ENCODE measurements around the gene GALNT6. TPM values are rescaled to one million over a fixed set of nuclear protein-coding genes. Genes with fewer than 3 reads are reported as not detected.

The GALNT6 gene
- total and polyA plus RNA-seq, 11 donors, result 0.08 to 8.0 (median 0.77) TPM

DNA sequence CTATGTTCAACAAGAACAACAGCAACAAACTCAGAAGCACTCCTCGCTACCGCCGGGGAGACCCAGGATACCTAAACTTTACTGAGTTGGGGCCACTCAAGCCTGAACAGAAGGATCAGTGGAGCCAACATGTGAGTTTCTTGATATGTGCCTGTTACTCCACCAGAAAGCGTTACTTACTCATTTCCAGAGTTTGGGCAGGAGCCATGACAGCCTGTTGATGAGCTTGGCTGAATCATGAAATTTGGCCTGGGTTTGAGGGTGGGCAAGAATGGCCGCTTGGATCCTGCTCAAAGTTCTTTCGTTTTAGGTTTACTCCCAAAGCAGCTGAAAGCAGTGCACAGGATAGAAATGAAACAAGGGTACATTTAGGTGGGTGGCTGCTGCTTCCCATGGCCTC, 12.0 kb upstream of the GALNT6 start:
- Histone ChIP-seq H3K9me3 (no peaks in the 10 kb centered on the region), H3K27me3 (peaks cover 0 to 5% (median 0%) of the 10 kb centered on the region in 9 donors), H3K27ac (no peak overlapping the region), H3K4me3 (no peak overlapping the region), H3K36me3 (no peaks in the 10 kb centered on the region), H3K4me1 (peaks cover 0 to 4% (median 0%) of the 10 kb centered on the region in 12 donors)
- ATAC-seq, result no peak
- no peak for TF ChIP-seq POLR2A (IDR thresholded peaks at IDR 0.05)
- TF ChIP-seq, protein P1, sequence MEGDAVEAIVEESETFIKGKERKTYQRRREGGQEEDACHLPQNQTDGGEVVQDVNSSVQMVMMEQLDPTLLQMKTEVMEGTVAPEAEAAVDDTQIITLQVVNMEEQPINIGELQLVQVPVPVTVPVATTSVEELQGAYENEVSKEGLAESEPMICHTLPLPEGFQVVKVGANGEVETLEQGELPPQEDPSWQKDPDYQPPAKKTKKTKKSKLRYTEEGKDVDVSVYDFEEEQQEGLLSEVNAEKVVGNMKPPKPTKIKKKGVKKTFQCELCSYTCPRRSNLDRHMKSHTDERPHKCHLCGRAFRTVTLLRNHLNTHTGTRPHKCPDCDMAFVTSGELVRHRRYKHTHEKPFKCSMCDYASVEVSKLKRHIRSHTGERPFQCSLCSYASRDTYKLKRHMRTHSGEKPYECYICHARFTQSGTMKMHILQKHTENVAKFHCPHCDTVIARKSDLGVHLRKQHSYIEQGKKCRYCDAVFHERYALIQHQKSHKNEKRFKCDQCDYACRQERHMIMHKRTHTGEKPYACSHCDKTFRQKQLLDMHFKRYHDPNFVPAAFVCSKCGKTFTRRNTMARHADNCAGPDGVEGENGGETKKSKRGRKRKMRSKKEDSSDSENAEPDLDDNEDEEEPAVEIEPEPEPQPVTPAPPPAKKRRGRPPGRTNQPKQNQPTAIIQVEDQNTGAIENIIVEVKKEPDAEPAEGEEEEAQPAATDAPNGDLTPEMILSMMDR (IDR thresholded peaks at IDR 0.05), result no peak
- 89 to 93% (median 91%) methylated on average over 6 of the region's 6 CpGs for WGBS, 4 donors
- no peak for DNase-seq
- intact Hi-C loops (cut with DNase I), result no loop called here

DNA sequence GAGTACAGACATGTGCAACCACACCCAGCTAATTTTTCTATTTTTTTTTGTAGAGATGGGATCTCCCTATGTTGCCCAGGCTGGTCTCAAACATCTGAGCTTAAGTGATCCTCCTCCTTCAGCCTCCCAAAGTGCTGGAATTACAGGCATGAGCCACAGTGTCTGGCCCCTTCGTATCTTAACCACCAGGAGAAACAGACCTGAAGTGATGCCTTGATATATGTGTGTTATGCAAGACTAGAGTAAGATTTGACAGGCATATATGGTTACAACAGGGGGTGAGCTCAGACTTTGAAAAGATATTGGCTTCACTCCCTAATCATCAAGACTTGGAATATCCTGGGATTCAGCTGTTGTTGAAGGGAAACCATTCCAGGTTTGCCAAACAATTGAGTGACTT, 10.7 kb upstream of the GALNT6 start:
- no peak for ATAC-seq
- H3K9me3 ChIP-seq, result no peaks in the 10 kb centered on the region
- H3K36me3 ChIP-seq, result no peaks in the 10 kb centered on the region
- 0 to 7% (median 0%) methylated on average over 1 of the region's 1 CpG for WGBS, 4 donors
- intact Hi-C loops (cut with DNase I), result no loop called here
- no peak overlapping the region for H3K27ac ChIP-seq
- no peak for DNase-seq
- TF ChIP-seq, protein P1 (IDR thresholded peaks at IDR 0.05), result no peak
- TF ChIP-seq POLR2A (IDR thresholded peaks at IDR 0.05), result no peak
- H3K27me3 ChIP-seq, result peaks cover 0 to 5% (median 0%) of the 10 kb centered on the region in 9 donors
- no peak overlapping the region for H3K4me3 ChIP-seq
- H3K4me1 ChIP-seq, result peaks cover 0 to 7% (median 0%) of the 10 kb centered on the region in 12 donors

DNA sequence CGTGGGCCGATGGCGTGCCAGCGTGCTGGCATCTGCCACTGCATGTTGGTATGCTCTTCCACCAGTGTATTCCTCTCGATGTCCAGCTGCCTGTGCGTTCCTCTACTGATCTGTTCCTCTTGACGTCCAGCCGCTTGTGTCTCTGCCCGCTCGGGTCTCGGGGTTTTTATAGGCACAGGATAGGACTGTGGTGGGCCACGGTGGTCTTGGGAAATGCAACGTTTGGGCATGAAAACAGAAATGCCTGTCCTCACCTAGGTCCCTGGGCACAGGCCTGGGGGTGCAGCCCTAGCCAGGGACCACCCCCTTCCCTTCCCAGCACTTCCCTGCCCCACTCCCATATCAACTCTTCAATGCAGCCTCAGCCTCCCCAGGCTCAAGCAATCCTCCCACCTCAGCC, 10.3 kb upstream of the GALNT6 start:
- intact Hi-C loops (cut with DNase I), result no loop called here
- WGBS, 4 donors, result 89 to 94% (median 93%) methylated on average over 13 of the region's 13 CpGs
- Histone ChIP-seq H3K36me3 (no peaks in the 10 kb centered on the region), H3K4me1 (peaks cover 0 to 7% (median 0%) of the 10 kb centered on the region in 12 donors), H3K4me3 (no peak overlapping the region), H3K27ac (no peak overlapping the region), H3K9me3 (no peaks in the 10 kb centered on the region), H3K27me3 (peaks cover 0 to 5% (median 0%) of the 10 kb centered on the region in 9 donors)
- TF ChIP-seq, protein P1 (IDR thresholded peaks at IDR 0.05), result no peak
- TF ChIP-seq POLR2A (IDR thresholded peaks at IDR 0.05), result no peak
- no peak for DNase-seq
- ATAC-seq, result no peak

DNA sequence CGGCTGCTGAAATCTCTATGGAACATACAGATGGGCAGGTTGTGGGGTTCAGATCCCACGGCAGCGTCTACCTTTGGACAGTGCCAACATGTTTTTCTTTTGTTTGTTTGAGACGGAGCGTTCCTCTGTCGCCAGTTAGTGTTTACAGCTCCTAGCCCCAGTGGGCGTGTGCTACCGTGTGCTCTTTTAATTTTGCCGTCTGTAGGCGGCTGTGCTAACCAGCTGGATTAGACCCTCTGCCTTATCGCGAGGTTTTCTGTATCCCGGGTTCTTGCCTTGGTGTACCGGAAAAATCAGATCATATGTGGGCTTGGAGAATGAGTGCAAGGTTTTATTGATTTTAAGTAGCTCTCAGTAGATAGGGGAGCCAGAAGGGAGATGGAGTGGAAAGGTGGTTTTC, 9.8 kb upstream of the GALNT6 start:
- Histone ChIP-seq H3K4me1 (peaks cover 0 to 9% (median 0%) of the 10 kb centered on the region in 12 donors), H3K9me3 (no peaks in the 10 kb centered on the region), H3K4me3 (no peak overlapping the region), H3K27ac (no peak overlapping the region), H3K36me3 (no peaks in the 10 kb centered on the region), H3K27me3 (peaks cover 0 to 5% (median 0%) of the 10 kb centered on the region in 9 donors)
- DNase-seq, result no peak
- intact Hi-C loops (cut with DNase I), result no loop called here
- WGBS, 4 donors, result 90 to 95% (median 93%) methylated on average over 14 of the region's 14 CpGs
- TF ChIP-seq, protein P1 (IDR thresholded peaks at IDR 0.05), result no peak
- TF ChIP-seq POLR2A (IDR thresholded peaks at IDR 0.05), result no peak
- no peak for ATAC-seq

Data from heart left ventricle (tissue), 16 donors.